GM23248 (cell line): ENCODE results near the gene SLMAP. TPM values are rescaled to one million over a fixed set of nuclear protein-coding genes. Genes with fewer than 3 reads are reported as not detected.
A peak's percentile ranks its signal among the peaks of the same experiment; 100 is the strongest.

Source experiments
- DNase-seq: peaks from one replicate; pipeline ENCODE4 v3.0.0-alpha.2; 2015
- H2AFZ ChIP-seq: fragments of 200-600 bp; sonication (generic); 2 replicates; pipeline ENCODE4 v1.6.1; 2016; ENCODE audit warnings: antibody characterized with exemption
- H3F3A ChIP-seq: fragments of 200-600 bp; sonication (generic); 2 replicates; pipeline ENCODE4 v1.6.1; 2016; ENCODE audit warnings: mild to moderate bottlenecking, antibody characterized with exemption, mixed run types; ENCODE audit not compliant: insufficient read depth
- H3K27ac ChIP-seq: fragments of 200-600 bp; sonication (generic); 2 replicates; pipeline ENCODE4 v1.5.1; 2016; ENCODE audit warnings: mild to moderate bottlenecking
- H3K27me3 ChIP-seq: fragments of 200-600 bp; sonication (generic); replicated peaks from 2 replicates; pipeline ENCODE4 v1.6.1; 2016; ENCODE audit warnings: mild to moderate bottlenecking; ENCODE audit not compliant: insufficient read depth
- H3K36me3 ChIP-seq: fragments of 200-600 bp; sonication (generic); 2 replicates; pipeline ENCODE4 v1.6.1; 2016; ENCODE audit warnings: low read depth, mild to moderate bottlenecking
- H3K4me1 ChIP-seq: fragments of 200-600 bp; sonication (generic); 2 replicates; pipeline ENCODE4 v1.6.1; 2016; ENCODE audit warnings: mild to moderate bottlenecking; ENCODE audit not compliant: insufficient read depth
- H3K4me2 ChIP-seq: fragments of 200-600 bp; sonication (generic); one replicate; pipeline ENCODE4 v1.6.1; 2016; ENCODE audit warnings: mild to moderate bottlenecking; ENCODE audit not compliant: unreplicated experiment
- H3K4me3 ChIP-seq: fragments of 200-600 bp; sonication (generic); 2 replicates; pipeline ENCODE4 v1.5.1; 2016; ENCODE audit warnings: mild to moderate bottlenecking
- H3K79me2 ChIP-seq: fragments of 200-600 bp; sonication (generic); 2 replicates; pipeline ENCODE4 v1.6.1; 2016; ENCODE audit warnings: mild to moderate bottlenecking; ENCODE audit not compliant: insufficient read depth
- H3K9ac ChIP-seq: fragments of 200-600 bp; sonication (generic); 2 replicates; pipeline ENCODE4 v1.6.1; 2016; ENCODE audit warnings: mild to moderate bottlenecking
- H3K9me2 ChIP-seq: fragments of 200-600 bp; sonication (generic); 2 replicates; pipeline ENCODE4 v1.6.1; 2016; ENCODE audit warnings: mixed run types, mild to moderate bottlenecking, moderate library complexity; ENCODE audit not compliant: insufficient read depth
- H3K9me3 ChIP-seq: fragments of 200-600 bp; sonication (generic); one replicate; pipeline ENCODE4 v1.6.1; 2017; ENCODE audit warnings: low read depth
- H4K20me1 ChIP-seq: fragments of 200-600 bp; sonication (generic); 2 replicates; pipeline ENCODE4 v1.6.0; 2016; ENCODE audit not compliant: insufficient read depth
- EZH2 ChIP-seq: fragments of 200-600 bp; sonication (generic); IDR thresholded peaks from 2 replicates; pipeline ENCODE4 v1.6.1; 2018; ENCODE audit warnings: antibody characterized with exemption, mild to moderate bottlenecking; ENCODE audit not compliant: insufficient read depth, poor library complexity, severe bottlenecking
- EZH2phosphoT487 ChIP-seq: fragments of 200-600 bp; sonication (generic); IDR thresholded peaks from 2 replicates; pipeline ENCODE4 v1.6.1; 2018; ENCODE audit warnings: antibody characterized with exemption, moderate library complexity, mild to moderate bottlenecking, low read depth; ENCODE audit not compliant: insufficient read depth
- WGBS, 2 experiments: methylation state at CpG; one replicate each; pipeline ENCODE4 v1.1.6; 2015 to 2017; ENCODE audit warnings: low lambda C conversion rate in 2 of 2, low coverage in 1 of 2; ENCODE audit errors: missing lambda C conversion rate in 2 of 2; 5-methylcytosine and 5-hydroxymethylcytosine counted together
- in situ Hi-C: fragments of 300-500 bp; cut with MboI; formaldehyde crosslinking; loops from 2 replicates; pipeline ENCODE4 v1.15.0; 2020
- polyA plus RNA-seq: library from polyadenylated mRNA; unstranded; fragments of >200 nt; fragmentation: Nextera tagmentation; extraction: Ambion mirVana; gene quantifications from 2 replicates; pipeline ENCODE4 v1.2.1, GENCODE V29; 2016
- total RNA-seq: library from RNA; depleted of rRNA; stranded (reverse); fragments of >200 nt; shearing (Covaris generic); gene quantifications from 2 replicates; pipeline ENCODE4 v1.2.3, GENCODE V29; 2014

The SLMAP gene
- total and polyA plus RNA-seq, 2 experiments from 2014 or later = 28.4 to 33.9 TPM

DNA sequence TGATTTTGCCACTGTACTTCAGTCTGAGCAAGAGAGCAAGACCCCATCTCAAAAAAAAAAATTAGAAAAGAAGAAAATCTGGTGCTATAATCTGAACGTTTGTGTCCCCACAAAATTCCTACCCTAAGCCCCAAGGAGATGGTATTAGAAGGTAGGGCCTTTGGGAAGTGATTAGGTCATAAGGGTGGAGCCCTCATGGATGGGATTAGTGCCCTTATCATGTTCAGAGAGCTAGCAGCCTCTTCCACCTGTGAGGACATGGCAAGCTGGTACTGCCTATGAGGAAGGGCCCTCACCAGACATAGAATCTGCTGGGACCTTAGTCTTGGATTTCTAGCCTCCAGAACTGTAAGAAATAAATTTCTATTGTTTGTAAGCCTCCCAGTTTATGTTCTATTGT is 201.7 kb downstream of the SLMAP start:
- H3K9me2 ChIP-seq = no peaks in the 10 kb centered on the region
- in situ Hi-C loops = no loop called here
- no peak overlapping the region for H3K4me3 ChIP-seq
- H3K36me3 ChIP-seq = no peaks in the 10 kb centered on the region
- H3K27ac ChIP-seq = no peak overlapping the region
- H3K27me3 ChIP-seq = no peaks in the 10 kb centered on the region
- no peak overlapping the region for H3K9ac ChIP-seq
- no peaks in the 10 kb centered on the region for H4K20me1 ChIP-seq
- no peak overlapping the region for H2AFZ ChIP-seq
- no peak overlapping the region for H3K4me2 ChIP-seq
- peaks cover 24% of the 10 kb centered on the region for H3F3A ChIP-seq
- WGBS, 2 experiments = 93 to 100% methylated on average over 1 of the region's 1 CpG
- no peaks in the 10 kb centered on the region for H3K79me2 ChIP-seq
- H3K9me3 ChIP-seq = no peaks in the 10 kb centered on the region
- H3K4me1 ChIP-seq = peaks cover 34% of the 10 kb centered on the region
- no peak for DNase-seq
- no peak for TF ChIP-seq EZH2
- no peak for TF ChIP-seq EZH2phosphoT487

DNA sequence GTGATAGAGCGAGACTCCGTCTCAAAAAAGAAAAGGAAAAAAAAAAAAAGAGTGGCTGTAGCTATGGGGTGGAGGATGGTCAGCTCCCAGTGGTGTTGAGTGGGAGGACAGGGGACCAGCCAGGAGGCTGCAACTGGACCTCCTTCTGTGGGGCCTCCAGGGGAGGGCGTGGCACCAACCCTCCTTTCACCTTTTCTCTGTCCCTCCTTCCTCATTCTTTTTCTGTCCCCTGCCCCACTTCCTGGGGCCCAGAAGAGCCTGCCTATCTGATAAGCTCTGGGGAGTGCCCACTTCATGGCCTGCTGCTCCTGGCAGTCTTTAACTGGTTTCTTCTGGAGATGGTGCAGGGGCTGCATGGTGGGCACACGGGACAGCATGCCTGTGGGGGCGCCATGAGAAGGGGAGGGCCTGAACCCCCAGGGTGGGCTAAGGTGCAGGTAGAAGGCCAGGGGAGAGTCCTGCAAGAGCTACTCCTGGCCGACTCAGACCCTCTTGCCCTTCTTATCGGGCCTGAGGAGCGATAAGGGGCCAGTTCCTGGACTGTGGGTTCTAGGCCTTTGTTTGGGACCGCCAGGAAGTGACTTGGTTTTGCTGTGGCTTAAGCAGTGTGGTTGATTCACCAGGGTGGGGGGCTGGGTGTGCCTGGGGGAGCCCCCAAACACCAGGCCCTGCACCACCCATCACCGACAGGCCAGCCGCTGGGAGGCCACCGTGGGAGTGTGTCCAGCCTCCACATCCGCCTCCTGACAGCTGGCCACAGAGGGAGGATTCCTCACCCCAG is 202.7 kb downstream of the SLMAP start:
- Histone ChIP-seq H3K36me3 (no peaks in the 10 kb centered on the region), H2AFZ (peak overlapping the region; percentile 80), H3K27me3 (no peaks in the 10 kb centered on the region), H3K9ac (peak overlapping the region; percentile 62), H3K79me2 (no peaks in the 10 kb centered on the region), H3F3A (peaks cover 24% of the 10 kb centered on the region), H3K4me3 (no peak overlapping the region; the same call in 1 of the 2 replicates), H3K27ac (peak overlapping the region; percentile 83), H3K4me1 (peaks cover 34% of the 10 kb centered on the region), H3K9me3 (no peaks in the 10 kb centered on the region), H3K9me2 (no peaks in the 10 kb centered on the region), H3K4me2 (peak overlapping the region; percentile 60), H4K20me1 (no peaks in the 10 kb centered on the region)
- 52 to 56% methylated on average over 12 to 13 of the region's 13 CpGs for whole genome bisulfite sequencing, 2 experiments
- TF ChIP-seq EZH2phosphoT487 (no peak), EZH2 (no peak)
- DNase-seq = peak; percentile 73
- in situ Hi-C loops = no loop called here

DNA sequence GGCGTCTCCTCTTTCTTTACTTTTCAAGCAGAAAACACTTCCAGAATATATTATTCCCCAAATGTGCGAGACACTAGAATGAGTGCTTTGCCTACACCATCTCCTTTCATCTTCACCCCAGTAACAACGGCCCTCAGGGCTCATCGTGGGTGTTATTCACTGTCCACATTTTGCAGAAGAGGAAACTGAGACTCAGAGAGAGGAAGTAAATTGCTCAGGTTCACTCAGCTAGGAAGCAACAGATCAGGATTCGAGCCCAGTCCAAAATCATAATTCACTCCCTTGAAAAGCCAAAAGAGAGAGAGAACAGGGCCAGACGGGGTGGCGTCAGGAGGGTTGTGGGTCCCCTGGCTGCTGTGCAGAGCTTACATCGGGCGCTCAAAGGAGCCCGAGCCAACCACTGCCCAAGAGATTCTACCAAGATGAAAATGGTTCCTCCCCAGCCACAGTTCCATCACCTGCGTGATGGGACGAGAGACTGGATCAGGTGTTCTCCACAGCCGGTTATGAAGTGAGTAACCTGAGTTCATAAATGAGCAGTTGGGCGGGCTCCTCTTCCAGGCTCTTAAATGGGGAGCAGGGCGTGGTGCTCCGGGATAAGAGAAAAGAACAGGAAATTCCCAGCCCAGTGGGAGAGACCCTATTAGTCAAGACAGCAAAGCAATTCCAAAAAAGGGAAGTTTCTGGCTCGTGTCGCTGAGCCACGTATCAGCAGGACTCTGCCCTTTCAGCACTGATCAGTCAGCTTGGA is 203.5 kb downstream of the SLMAP start:
- Histone ChIP-seq H3F3A (peaks cover 24% of the 10 kb centered on the region), H3K4me1 (peaks cover 34% of the 10 kb centered on the region), H3K79me2 (no peaks in the 10 kb centered on the region), H4K20me1 (no peaks in the 10 kb centered on the region), H3K27ac (peak overlapping the region; percentile 83), H2AFZ (peak overlapping the region; percentile 80), H3K9me2 (no peaks in the 10 kb centered on the region), H3K9ac (peak overlapping the region; percentile 62), H3K4me3 (peak overlapping the region; percentile 40), H3K9me3 (no peaks in the 10 kb centered on the region), H3K4me2 (peak overlapping the region; percentile 60), H3K27me3 (no peaks in the 10 kb centered on the region), H3K36me3 (no peaks in the 10 kb centered on the region)
- peak; percentile 67 for DNase-seq
- TF ChIP-seq EZH2phosphoT487 (no peak), EZH2 (no peak)
- in situ Hi-C loops = no loop called here
- 7 to 11% methylated on average over 19 of the region's 19 CpGs for WGBS, 2 experiments

DNA sequence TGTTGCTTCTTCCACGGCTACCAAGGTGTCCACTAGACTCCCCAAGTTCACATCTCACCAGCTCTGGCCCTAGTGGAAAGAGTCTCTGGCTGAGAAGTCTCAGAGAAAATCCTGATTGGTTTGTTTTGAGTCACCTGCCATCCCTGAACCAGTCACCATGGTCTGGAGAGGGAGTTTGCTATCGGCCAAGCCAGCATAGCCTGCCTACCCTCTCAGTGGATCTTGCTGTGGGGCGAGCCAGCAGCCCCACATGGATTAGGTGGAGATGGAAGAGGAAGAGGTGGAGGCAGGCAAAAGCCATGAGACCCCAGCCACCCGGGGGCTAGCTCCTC is 204.0 kb downstream of the SLMAP start:
- peak overlapping the region; percentile 83 for H3K27ac ChIP-seq
- peaks cover 34% of the 10 kb centered on the region for H3K4me1 ChIP-seq
- H4K20me1 ChIP-seq = no peaks in the 10 kb centered on the region
- no peaks in the 10 kb centered on the region for H3K79me2 ChIP-seq
- H3K36me3 ChIP-seq = no peaks in the 10 kb centered on the region
- WGBS, 2 experiments = 32 to 42% methylated on average over 4 of the region's 4 CpGs
- H3K9me2 ChIP-seq = no peaks in the 10 kb centered on the region
- peaks cover 24% of the 10 kb centered on the region for H3F3A ChIP-seq
- peak overlapping the region; percentile 80 for H2AFZ ChIP-seq
- peak overlapping the region; percentile 40 for H3K4me3 ChIP-seq
- H3K27me3 ChIP-seq = no peaks in the 10 kb centered on the region
- in situ Hi-C loops = no loop called here
- no peak for TF ChIP-seq EZH2
- TF ChIP-seq EZH2phosphoT487 = no peak
- peak overlapping the region; percentile 60 for H3K4me2 ChIP-seq
- no peak for DNase-seq
- H3K9ac ChIP-seq = peak overlapping the region; percentile 62
- no peaks in the 10 kb centered on the region for H3K9me3 ChIP-seq
